Fibroblast of villous mesenchyme (primary cell): Measurements from ENCODE around the gene LARP4B. TPM values are rescaled to one million over a fixed set of nuclear protein-coding genes. Genes with fewer than 3 reads are reported as not detected.

Experiments
- DNase-seq: peaks from one replicate; pipeline ENCODE4 v3.0.0-alpha.2; 2010; ENCODE audit warnings: low read depth
- H3K4me3 ChIP-seq: 2 replicates; pipeline ENCODE4 v1.5.1; 2011; ENCODE audit warnings: low read depth, mild to moderate bottlenecking, low read length
- total RNA-seq: library from RNA; depleted of rRNA; stranded (reverse); fragments of >200 nt; gene quantifications from 2 replicates; pipeline ENCODE4 v1.2.3, GENCODE V29; 2012
- TF ChIP-seq, protein P1 (sequence below): IDR thresholded peaks from 2 replicates; pipeline ENCODE4 v1.5.1; 2012; ENCODE audit warnings: low read depth, mild to moderate bottlenecking, low read length; ENCODE audit not compliant: insufficient read depth

LARP4B gene
- total RNA-seq, 1 donor = 57.4 TPM

DNA sequence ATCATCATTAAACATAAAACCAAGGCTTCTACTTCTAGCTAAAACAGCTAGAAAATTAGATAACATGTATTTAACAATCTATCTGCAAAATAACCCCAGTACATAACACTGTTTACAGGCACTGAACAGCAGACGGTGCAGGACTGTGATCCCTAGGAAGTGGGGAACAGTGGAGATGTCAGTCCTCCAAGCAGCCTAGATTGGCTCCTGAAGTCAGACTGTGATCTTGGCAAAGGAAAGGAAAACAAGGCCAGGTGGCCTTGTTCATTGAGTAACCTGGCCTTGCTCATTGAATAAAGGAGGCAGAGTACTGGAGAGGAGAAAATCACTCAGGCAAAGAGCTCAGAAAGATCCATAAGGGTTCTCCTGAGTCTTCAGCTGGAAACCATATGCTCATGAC lies 164.3 kb downstream of the LARP4B start:
- DNase-seq = no peak
- TF ChIP-seq, protein P1, sequence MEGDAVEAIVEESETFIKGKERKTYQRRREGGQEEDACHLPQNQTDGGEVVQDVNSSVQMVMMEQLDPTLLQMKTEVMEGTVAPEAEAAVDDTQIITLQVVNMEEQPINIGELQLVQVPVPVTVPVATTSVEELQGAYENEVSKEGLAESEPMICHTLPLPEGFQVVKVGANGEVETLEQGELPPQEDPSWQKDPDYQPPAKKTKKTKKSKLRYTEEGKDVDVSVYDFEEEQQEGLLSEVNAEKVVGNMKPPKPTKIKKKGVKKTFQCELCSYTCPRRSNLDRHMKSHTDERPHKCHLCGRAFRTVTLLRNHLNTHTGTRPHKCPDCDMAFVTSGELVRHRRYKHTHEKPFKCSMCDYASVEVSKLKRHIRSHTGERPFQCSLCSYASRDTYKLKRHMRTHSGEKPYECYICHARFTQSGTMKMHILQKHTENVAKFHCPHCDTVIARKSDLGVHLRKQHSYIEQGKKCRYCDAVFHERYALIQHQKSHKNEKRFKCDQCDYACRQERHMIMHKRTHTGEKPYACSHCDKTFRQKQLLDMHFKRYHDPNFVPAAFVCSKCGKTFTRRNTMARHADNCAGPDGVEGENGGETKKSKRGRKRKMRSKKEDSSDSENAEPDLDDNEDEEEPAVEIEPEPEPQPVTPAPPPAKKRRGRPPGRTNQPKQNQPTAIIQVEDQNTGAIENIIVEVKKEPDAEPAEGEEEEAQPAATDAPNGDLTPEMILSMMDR = no peak

DNA sequence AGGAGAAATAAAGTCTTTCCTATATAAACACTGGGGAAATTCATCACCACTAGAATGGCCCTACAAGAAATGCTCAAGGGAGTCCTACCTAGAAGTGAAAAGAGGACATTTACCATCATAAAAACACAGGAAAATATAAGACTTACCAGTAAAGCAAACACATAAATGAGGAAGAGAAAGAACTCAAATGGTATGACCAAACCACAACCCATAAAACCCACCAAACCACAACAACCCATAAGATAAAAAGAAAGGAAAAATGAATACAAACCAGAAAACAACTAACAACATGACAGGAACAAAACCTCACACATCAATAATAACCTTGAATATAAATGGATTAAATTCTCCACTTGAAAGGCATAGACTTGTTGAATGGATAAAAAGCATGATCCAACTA lies 170.1 kb downstream of the LARP4B start:
- TF ChIP-seq, protein P1 = no peak
- H3K4me3 ChIP-seq = no peak overlapping the region
- no peak for DNase-seq

More for the DNA sequence above, 164.3 kb downstream of the LARP4B start:
- no peak overlapping the region for H3K4me3 ChIP-seq

DNA sequence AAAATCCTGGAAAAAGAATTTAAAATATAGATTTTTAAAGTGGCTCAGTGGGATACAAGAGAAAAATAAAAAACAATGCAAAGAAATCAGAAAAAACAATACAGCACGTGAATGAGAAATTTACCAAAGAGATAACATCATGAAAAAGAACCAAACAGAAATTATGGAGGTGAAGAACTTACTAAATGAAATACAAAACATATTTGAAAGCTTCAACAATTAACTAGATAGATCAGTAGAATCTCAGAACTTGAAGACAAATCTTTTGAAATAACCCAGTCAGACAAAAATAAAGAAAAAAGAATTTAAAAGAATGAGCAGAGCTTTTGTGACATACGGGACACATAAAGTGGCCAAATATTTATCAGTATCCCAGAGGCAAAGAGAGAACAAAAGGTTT lies 170.9 kb downstream of the LARP4B start:
- TF ChIP-seq, protein P1 = no peak
- no peak overlapping the region for H3K4me3 ChIP-seq
- DNase-seq = no peak

DNA sequence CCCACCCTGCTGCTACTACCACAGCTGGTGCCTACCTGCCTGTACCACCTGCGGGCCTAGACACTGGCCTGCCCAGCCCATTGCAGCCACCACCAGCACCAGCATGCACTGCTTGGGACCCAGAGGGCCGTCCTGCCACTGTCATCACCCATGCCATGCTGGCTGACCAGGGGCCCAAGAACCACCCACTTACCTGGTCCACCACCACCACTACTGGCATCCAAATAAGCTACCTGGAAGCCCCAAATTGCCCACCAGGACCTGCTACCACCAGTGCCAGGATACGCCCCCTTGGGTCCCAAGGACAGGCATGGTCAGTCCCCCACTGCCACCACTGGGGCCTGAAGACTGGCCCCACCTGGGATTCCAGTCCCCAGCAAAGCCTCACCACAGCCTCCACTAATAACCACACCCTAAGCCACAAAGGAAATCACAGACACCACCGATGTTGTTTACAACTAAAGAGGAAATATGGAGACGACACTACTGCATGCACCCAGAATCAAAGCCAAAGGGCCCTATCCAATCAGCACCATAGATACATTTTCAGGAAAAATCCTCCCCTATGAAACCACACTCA lies 171.5 kb downstream of the LARP4B start:
- no peak overlapping the region for H3K4me3 ChIP-seq
- no peak for DNase-seq
- TF ChIP-seq, protein P1 = no peak

Other genes with a start within 250 kb of the LARP4B start
- gene DIP2C, start 242.0 kb downstream of the LARP4B start, total RNA-seq = 18.7 and 19.9 TPM in 2 replicates
- 35.4 and 38.9 TPM in 2 replicates for gene GTPBP4, start 56.7 kb upstream of the LARP4B start, total RNA-seq
- gene IDI2, start 94.2 kb upstream of the LARP4B start, total RNA-seq = not detected in 2 replicates
- gene IDI1, start 117.4 kb upstream of the LARP4B start, total RNA-seq = 114 and 174 TPM in 2 replicates
- gene WDR37, start 124.7 kb upstream of the LARP4B start, total RNA-seq = 22.2 and 27.2 TPM in 2 replicates